Measurements from ENCODE around the gene NOTCH4.

DNA sequence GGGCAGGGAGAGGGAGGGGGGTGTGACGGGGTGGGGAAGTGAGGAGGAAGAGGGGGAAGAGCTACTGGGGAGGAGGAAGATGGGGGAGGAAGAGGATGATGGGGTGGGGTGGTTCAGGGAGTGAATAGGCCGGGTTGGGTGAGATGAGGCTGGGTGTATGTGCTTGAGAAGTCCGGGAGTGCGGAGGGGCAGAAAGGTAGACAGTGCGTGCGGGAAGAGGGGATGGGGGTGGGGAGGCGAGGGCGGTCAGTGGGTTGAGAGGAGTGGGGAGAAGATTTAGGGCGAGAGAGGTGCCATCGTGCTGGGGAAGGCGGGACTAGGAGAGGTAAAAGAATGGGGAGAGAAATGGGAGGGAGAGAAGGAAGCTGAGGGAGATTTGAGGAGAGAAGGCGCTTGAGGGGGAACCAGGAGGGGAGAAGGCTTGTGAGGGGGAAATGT is 30.9 kb upstream of the NOTCH4 start:
- TF ChIP-seq EZH2 (IDR thresholded peaks at IDR 0.05; ENCODE audit: insufficient read depth, poor library complexity, severe bottlenecking): no peak
- no peak for TF ChIP-seq EZH2phosphoT487 (IDR thresholded peaks at IDR 0.05; ENCODE audit: insufficient read depth, low read depth)
